Kidney (tissue), 14 donors: Measurements from ENCODE around the gene CASQ1. TPM values are rescaled to one million over a fixed set of nuclear protein-coding genes. Genes with fewer than 3 reads are reported as not detected.

Experiments used
- DNase-seq, 5 donors: peaks; one replicate each; pipeline ENCODE4 v3.0.0-alpha.2; 2013 to 2020
- FAIRE-seq: peaks from 2 replicates; lab custom pipeline; 2012; peaks lifted over from hg19 to GRCh38; lab: Jason Lieb, UNC
- H3K27ac ChIP-seq, 2 donors: one replicate each; pipeline ENCODE4 v1.7.0; 2013; ENCODE audit warnings: low read depth in 2 of 2, low read length in 2 of 2, inconsistent platforms in 1 of 2
- H3K27me3 ChIP-seq: one replicate; pipeline ENCODE4 v1.7.1; 2013; ENCODE audit warnings: low read length, inconsistent platforms; ENCODE audit not compliant: control insufficient read depth, insufficient read depth
- H3K36me3 ChIP-seq, 3 donors: one replicate each; pipeline versions ENCODE4 v1.7.0 to v1.7.1; 2013; ENCODE audit warnings: low read length in 3 of 3, control low read depth in 1 of 3, inconsistent platforms in 1 of 3; ENCODE audit not compliant: insufficient read depth in 3 of 3, control insufficient read depth in 2 of 3
- H3K4me1 ChIP-seq, 3 donors: one replicate each; pipeline versions ENCODE4 v1.7.0 to v1.7.1; 2013; ENCODE audit warnings: low read length in 3 of 3, inconsistent platforms in 1 of 3, low read depth in 1 of 3; ENCODE audit not compliant: control insufficient read depth in 2 of 3, insufficient read depth in 2 of 3
- H3K4me3 ChIP-seq, 3 donors: one replicate each; pipeline versions ENCODE4 v1.7.0 to v1.8.1; 2013; ENCODE audit warnings: low read length in 3 of 3, control low read depth in 1 of 3, inconsistent platforms in 1 of 3
- H3K9ac ChIP-seq, 3 donors: one replicate each; pipeline versions ENCODE4 v1.7.0 to v1.7.1; 2013; ENCODE audit warnings: low read length in 3 of 3, control low read depth in 1 of 3, inconsistent platforms in 1 of 3
- H3K9me3 ChIP-seq, 3 donors: one replicate each; pipeline versions ENCODE4 v1.7.0 to v1.7.1; 2013; ENCODE audit warnings: low read length in 3 of 3, control low read depth in 1 of 3, inconsistent platforms in 1 of 3; ENCODE audit not compliant: control insufficient read depth in 2 of 3, insufficient read depth in 1 of 3
- CTCF ChIP-seq: IDR thresholded peaks from 3 replicates; pipeline ENCODE4 v1.5.1; 2012; ENCODE audit warnings: mild to moderate bottlenecking, moderate library complexity, borderline replicate concordance; ENCODE audit not compliant: insufficient read depth; ENCODE audit errors: extremely low read depth
- intact Hi-C: fragments of 100-400 bp; cut with DNase I; formaldehyde crosslinking; loops from one replicate; pipeline ENCODE4 v1.11.1; 2022
- polyA plus RNA-seq: library from polyadenylated mRNA; stranded (reverse); fragments of 350-450 nt; fragmentation: Illumina TruSeq; extraction: RNeasy Lipid Tissue Mini Kit (QIAGEN cat#74804); gene quantifications from one replicate; pipeline ENCODE4 v1.2.3, GENCODE V29; 2014; ENCODE audit warnings: low read depth, low replicate concordance; ENCODE audit not compliant: insufficient read depth
- total RNA-seq: library from RNA; stranded (reverse); fragmentation: NEBNext Ultra II Directional; extraction: Animal tissue kit (Norgen Biotek cat#: 25700); gene quantifications from one replicate; pipeline ENCODE4 v1.2.1, GENCODE V29; 2021
- donor health status: control.
- donor health status: control.
- donor health status: control.
- donor health status: control.
- donor health status: control.
- donor health status: DM: yes; HTN: yes; CAD: no.
- donor health status: Normal renal cell carcinoma (clear cell type).

CASQ1 gene
- total and polyA plus RNA-seq, 2 donors from 2014 or later, result 0.57 TPM; not detected in 1

GRCh38 chr1:160167056-160167455, 23.3 kb upstream of the CASQ1 start:
- FAIRE-seq, result no peak
- intact Hi-C loops, result no loop called here

DNA sequence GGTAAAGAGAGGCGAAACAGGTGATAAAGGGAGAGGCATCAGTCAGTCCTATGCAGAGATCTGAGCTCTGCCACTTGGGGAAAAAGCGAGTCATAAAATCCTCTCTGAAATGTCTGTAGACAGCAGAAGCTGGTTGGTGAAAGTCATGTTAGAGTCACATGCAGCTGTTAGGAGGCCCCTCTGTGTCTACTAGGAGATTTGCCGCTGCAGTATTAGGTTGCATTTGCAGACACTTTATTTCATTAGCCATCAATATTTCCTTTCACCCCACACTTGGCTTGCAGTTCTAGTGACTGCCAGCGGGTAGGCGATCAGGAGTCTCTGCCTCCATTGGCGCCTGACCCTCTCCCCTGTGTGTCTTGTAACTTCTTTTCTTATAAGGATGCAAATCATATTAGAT, 22.8 kb upstream of the CASQ1 start:
- Histone ChIP-seq H3K36me3 (no peaks in the 10 kb centered on the region), H3K27me3 (no peaks in the 10 kb centered on the region), H3K9me3 (no peaks in the 10 kb centered on the region), H3K4me3 (no peak overlapping the region), H3K27ac (no peak overlapping the region), H3K4me1 (peaks cover 0 to 2% (median 0%) of the 10 kb centered on the region in 3 donors), H3K9ac (no peak overlapping the region)
- FAIRE-seq (no peak), DNase-seq (peak in 2 of 5 donors; percentile 22 to 24)
- intact Hi-C loops, result no loop called here
- TF ChIP-seq CTCF, result no peak

More at GRCh38 chr1:160167056-160167455, 23.3 kb upstream of the CASQ1 start:
- H3K27me3 ChIP-seq, result no peaks in the 10 kb centered on the region
- DNase-seq, result no peak
- peaks cover 0 to 2% (median 0%) of the 10 kb centered on the region in 3 donors for H3K4me1 ChIP-seq
- H3K4me3 ChIP-seq, result no peak overlapping the region
- H3K9me3 ChIP-seq, result no peaks in the 10 kb centered on the region
- no peak for TF ChIP-seq CTCF
- H3K36me3 ChIP-seq, result no peaks in the 10 kb centered on the region
- no peak overlapping the region for H3K9ac ChIP-seq
- no peak overlapping the region for H3K27ac ChIP-seq

DNA sequence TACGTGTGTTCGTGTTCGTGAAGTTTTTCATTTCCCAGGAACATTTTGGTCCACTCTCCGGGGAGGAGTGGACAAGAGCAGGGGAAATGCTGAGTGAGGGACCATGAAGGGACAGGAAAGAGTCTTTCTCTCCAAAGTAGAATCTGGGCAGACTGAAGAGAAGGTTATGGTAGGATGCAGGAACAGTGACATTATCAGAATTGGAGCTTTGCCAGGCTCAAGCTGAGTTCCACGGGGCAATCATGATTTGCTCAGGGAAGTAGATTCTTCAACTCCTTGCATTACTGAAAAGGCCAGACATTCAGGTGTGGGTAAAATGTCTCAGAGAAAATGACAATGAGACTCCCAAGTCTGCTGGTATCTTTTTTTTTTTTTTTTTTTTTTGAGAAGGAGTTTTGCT, 22.4 kb upstream of the CASQ1 start:
- peaks cover 0 to 2% (median 0%) of the 10 kb centered on the region in 3 donors for H3K4me1 ChIP-seq
- no peaks in the 10 kb centered on the region for H3K27me3 ChIP-seq
- H3K9ac ChIP-seq, result no peak overlapping the region
- H3K27ac ChIP-seq, result no peak overlapping the region
- DNase-seq (no peak), FAIRE-seq (no peak)
- intact Hi-C loops, result no loop called here
- no peaks in the 10 kb centered on the region for H3K9me3 ChIP-seq
- no peaks in the 10 kb centered on the region for H3K36me3 ChIP-seq
- no peak for TF ChIP-seq CTCF
- H3K4me3 ChIP-seq, result no peak overlapping the region
